Measurements from ENCODE around the gene ALX4.

- TF ChIP-seq, protein P1, sequence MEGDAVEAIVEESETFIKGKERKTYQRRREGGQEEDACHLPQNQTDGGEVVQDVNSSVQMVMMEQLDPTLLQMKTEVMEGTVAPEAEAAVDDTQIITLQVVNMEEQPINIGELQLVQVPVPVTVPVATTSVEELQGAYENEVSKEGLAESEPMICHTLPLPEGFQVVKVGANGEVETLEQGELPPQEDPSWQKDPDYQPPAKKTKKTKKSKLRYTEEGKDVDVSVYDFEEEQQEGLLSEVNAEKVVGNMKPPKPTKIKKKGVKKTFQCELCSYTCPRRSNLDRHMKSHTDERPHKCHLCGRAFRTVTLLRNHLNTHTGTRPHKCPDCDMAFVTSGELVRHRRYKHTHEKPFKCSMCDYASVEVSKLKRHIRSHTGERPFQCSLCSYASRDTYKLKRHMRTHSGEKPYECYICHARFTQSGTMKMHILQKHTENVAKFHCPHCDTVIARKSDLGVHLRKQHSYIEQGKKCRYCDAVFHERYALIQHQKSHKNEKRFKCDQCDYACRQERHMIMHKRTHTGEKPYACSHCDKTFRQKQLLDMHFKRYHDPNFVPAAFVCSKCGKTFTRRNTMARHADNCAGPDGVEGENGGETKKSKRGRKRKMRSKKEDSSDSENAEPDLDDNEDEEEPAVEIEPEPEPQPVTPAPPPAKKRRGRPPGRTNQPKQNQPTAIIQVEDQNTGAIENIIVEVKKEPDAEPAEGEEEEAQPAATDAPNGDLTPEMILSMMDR (IDR thresholded peaks at IDR 0.05): no peak
- no peak for TF ChIP-seq POLR2A (IDR thresholded peaks at IDR 0.05)
These were observed 11.1 kb upstream of the ALX4 start for GRCh38 chr11:44321059-44321458.

Measured in Peyer's patch (tissue), 4 donors.